Measurements from ENCODE around the gene PDE10A.

The PDE10A gene

GRCh38 chr6:165390475-165390874 lies 272.6 kb downstream of the PDE10A start:
- no peak for DNase-seq (ENCODE audit: low read depth)
- H3K4me3 ChIP-seq (ENCODE audit: low read depth, low read length) = no peak overlapping the region
- TF ChIP-seq CTCF (IDR thresholded peaks at IDR 0.05; ENCODE audit: control insufficient read depth, extremely low read depth, insufficient read depth) = no peak

- H3K4me3 ChIP-seq (ENCODE audit: low read depth, low read length) = no peak overlapping the region
- TF ChIP-seq CTCF (IDR thresholded peaks at IDR 0.05; ENCODE audit: control insufficient read depth, extremely low read depth, insufficient read depth) = no peak
- DNase-seq (ENCODE audit: low read depth) = no peak
Measured at GRCh38 chr6:165389534-165389933, 273.5 kb downstream of the PDE10A start.

- TF ChIP-seq CTCF (IDR thresholded peaks at IDR 0.05; ENCODE audit: control insufficient read depth, extremely low read depth, insufficient read depth) = no peak
- DNase-seq (ENCODE audit: low read depth) = no peak
- no peak overlapping the region for H3K4me3 ChIP-seq (ENCODE audit: low read depth, low read length)
Measured at GRCh38 chr6:165383323-165383722, 279.7 kb downstream of the PDE10A start.

GRCh38 chr6:165376100-165376499 lies 286.9 kb downstream of the PDE10A start:
- no peak overlapping the region for H3K4me3 ChIP-seq (ENCODE audit: low read depth, low read length)
- TF ChIP-seq CTCF (IDR thresholded peaks at IDR 0.05; ENCODE audit: control insufficient read depth, extremely low read depth, insufficient read depth) = no peak
- no peak for DNase-seq (ENCODE audit: low read depth)

GRCh38 chr6:165365371-165365770 lies 297.7 kb downstream of the PDE10A start:
- H3K4me3 ChIP-seq (ENCODE audit: low read depth, low read length) = no peak overlapping the region
- no peak for DNase-seq (ENCODE audit: low read depth)
- TF ChIP-seq CTCF (IDR thresholded peaks at IDR 0.05; ENCODE audit: control insufficient read depth, extremely low read depth, insufficient read depth) = no peak

GRCh38 chr6:165345700-165346099 lies 317.3 kb downstream of the PDE10A start:
- TF ChIP-seq CTCF (IDR thresholded peaks at IDR 0.05; ENCODE audit: control insufficient read depth, extremely low read depth, insufficient read depth) = no peak

GRCh38 chr6:165340532-165340931 lies 322.5 kb downstream of the PDE10A start:
- no peak for DNase-seq (ENCODE audit: low read depth)
- no peak overlapping the region for H3K4me3 ChIP-seq (ENCODE audit: low read depth, low read length)
- TF ChIP-seq CTCF (IDR thresholded peaks at IDR 0.05; ENCODE audit: control insufficient read depth, extremely low read depth, insufficient read depth) = no peak

More at GRCh38 chr6:165345700-165346099, 317.3 kb downstream of the PDE10A start:
- H3K4me3 ChIP-seq (ENCODE audit: low read depth, low read length) = no peak overlapping the region
- DNase-seq (ENCODE audit: low read depth) = no peak

Data from LNCaP clone FGC (cell line).